Ovary (tissue), 10 donors: ENCODE measurements around the gene FAAP20. TPM values are rescaled to one million over a fixed set of nuclear protein-coding genes. Genes with fewer than 3 reads are reported as not detected.

Source experiments
- DNase-seq, 5 donors: peaks; one replicate each; pipeline ENCODE4 v3.0.0-alpha.2; 2019 to 2020
- H3K27ac ChIP-seq, 2 donors: fragments of 200-600 bp; one replicate each; pipeline versions ENCODE4 v1.5.1 to v1.8.0; 2019 to 2022
- H3K27me3 ChIP-seq: fragments of 200-600 bp; one replicate; pipeline ENCODE4 v1.8.0; 2022
- H3K36me3 ChIP-seq: fragments of 200-600 bp; sonication (generic); one replicate; pipeline ENCODE4 v1.5.1; 2019
- H3K4me1 ChIP-seq: one replicate; pipeline ENCODE4 v1.8.1; 2013; ENCODE audit warnings: mild to moderate bottlenecking, moderate library complexity; ENCODE audit not compliant: insufficient read depth
- H3K4me3 ChIP-seq: fragments of 200-600 bp; sonication (generic); one replicate; pipeline ENCODE4 v1.5.1; 2017
- H3K9me3 ChIP-seq, 2 donors: fragments of 200-600 bp in 1 of 2; sonication (generic) in 1 of 2; one replicate each; pipeline versions ENCODE4 v1.5.1 to v1.8.1; 2013 to 2019; ENCODE audit warnings: mild to moderate bottlenecking in 1 of 2, moderate library complexity in 1 of 2
- CTCF ChIP-seq, 3 donors: fragments of 450-650 bp in 2 of 3; fragments of 200-600 bp in 1 of 3; IDR thresholded peaks; one replicate each; pipeline versions ENCODE4 v1.5.1 to v1.8.0; 2016 to 2022; ENCODE audit warnings: antibody characterized with exemption in 3 of 3, mild to moderate bottlenecking in 1 of 3
- EP300 ChIP-seq: sonication (generic); formaldehyde crosslinking; IDR thresholded peaks from one replicate; pipeline ENCODE4 v1.6.1; 2017; ENCODE audit warnings: antibody characterized with exemption
- POLR2A ChIP-seq: fragments of 450-650 bp; IDR thresholded peaks from one replicate; pipeline ENCODE4 v1.6.1; 2017; ENCODE audit warnings: antibody characterized with exemption, mild to moderate bottlenecking, moderate library complexity
- WGBS, 3 donors: extraction: QIAGEN DNeasy Blood & Tissue Kit in 1 of 3; methylation state at CpG; one replicate each; pipeline versions ENCODE4 v1.1.5 to v1.1.7; 2013 to 2017; 5-methylcytosine and 5-hydroxymethylcytosine counted together
- intact Hi-C, 4 donors: fragments of 100-400 bp; cut with DNase I; formaldehyde crosslinking; loops; one replicate each; pipeline versions ENCODE4 v1.11.0 to v1.15.1; 2022 to 2023
- long read RNA-seq, 3 donors: library from polyadenylated mRNA in 2 of 3; unstranded in 2 of 3; transcript quantifications; one replicate each; pipeline ENCODE4 v2.0.0 and lab custom pipeline, GENCODE V29; 2021 to 2026
- polyA plus RNA-seq, 2 donors: library from polyadenylated mRNA; stranded (reverse); fragments of 200-250 nt in 1 of 2; fragments of 350-450 nt in 1 of 2; fragmentation: Illumina TruSeq in 1 of 2; extraction: RNeasy Lipid Tissue Mini Kit (QIAGEN cat#74804) in 1 of 2; gene quantifications; one replicate each; pipeline ENCODE4 v1.2.3, GENCODE V29; 2013 to 2014
- total RNA-seq, 7 donors: library from RNA; depleted of rRNA in 2 of 7; stranded (reverse); fragments of >200 nt in 2 of 7; fragmentation: NEBNext Ultra II Directional in 3 of 7; extraction: Animal tissue kit (Norgen Biotek cat#: 25700) in 3 of 7; gene quantifications; one replicate each; pipeline versions ENCODE4 v1.1.0 to v1.2.4, GENCODE V29; 2016 to 2023
- donor health status: DM: no; HTN: no; CAD: no; lungs with moderate emphysema.
- donor health status: DM: no; HTN: no; CAD: no.
- donor health status: Bipolar disorder and iron deficiency.
- donor health status: DM: yes; HTN: yes; CAD: no.
- donor health status: DM: no; HTN: no; CAD: no.
- donor health status: DM: yes; HTN: yes; CAD: no.

Gene FAAP20
- total RNA-seq (10 to 100 TPM; 32.7 to 96.1 (median 61.7) TPM), polyA plus RNA-seq (10 to 100 TPM in 1 of 2 donors, 1 to 10 TPM in 1; 3.4 to 69.2 TPM)
- long read RNA-seq, donor 1, transcript FAAP20-203 (4 exons, 811 nt), result major isoform, 12 of 46 reads
- long read RNA-seq, donor 1, partial matches to known transcripts, result 4 of 46 reads
- long read RNA-seq, donor 1, other reads (novel, unspliced or antisense), result 26 of 46 reads
- long read RNA-seq, donor 2, transcript FAAP20-202 (4 exons, 729 nt), result major isoform, 22 of 28 reads
- long read RNA-seq, donor 2, partial matches to known transcripts, result 0 of 28 reads
- long read RNA-seq, donor 2, other reads (novel, unspliced or antisense), result 0 of 28 reads
- long read RNA-seq, donor 3, transcript FAAP20-203 (4 exons, 811 nt), result minor isoform, 7 of 75 reads
- long read RNA-seq, donor 3, transcript FAAP20-202 (4 exons, 729 nt), result major isoform, 28 of 75 reads
- long read RNA-seq, donor 3, partial matches to known transcripts, result 9 of 75 reads
- long read RNA-seq, donor 3, other reads (novel, unspliced or antisense), result 26 of 75 reads

- H3K27me3 ChIP-seq, result no peaks in the 10 kb centered on the region
- H3K27ac ChIP-seq, result peak within 1 kb of the TSS; percentile 93 to 97
- H3K4me1 ChIP-seq, result peaks cover 29% of the 10 kb centered on the region
- H3K36me3 ChIP-seq, result no peaks in the 10 kb centered on the region
- 2% methylated on average over 41 to 58 of the region's 63 CpGs for WGBS, 3 donors
- no peak for TF ChIP-seq EP300
- peak; percentile 43 for TF ChIP-seq POLR2A
- no peak for TF ChIP-seq CTCF (IDR thresholded peaks at IDR 0.05)
- H3K4me3 ChIP-seq, result peak within 1 kb of the TSS; percentile 72
- intact Hi-C loops, result loop anchor here in 3 of 4 donors (2.0 to 10.0 kb wide), 3 partner anchors 38 to 188 kb away; no protein-coding TSS in a partner anchor
- no peaks in the 10 kb centered on the region for H3K9me3 ChIP-seq
- DNase-seq, result no peak
Observed at GRCh38 chr1:2194319-2194897, at the start of gene FAAP20. FAAP20 (minus strand) TSS chr1:2194772; CDS start chr1:2194749, 23 bp downstream.

GRCh38 chr1:2242814-2243725 is 48.5 kb upstream of the FAAP20 start:
- H3K36me3 ChIP-seq, result no peaks in the 10 kb centered on the region
- intact Hi-C loops, result loop anchor here in 1 of 4 donors (5.0 kb wide), 1 partner anchor 314 kb away; the partner anchor contains the start of gene TNFRSF14
- no peak overlapping the region for H3K4me3 ChIP-seq
- no peak overlapping the region for H3K27ac ChIP-seq
- TF ChIP-seq CTCF (IDR thresholded peaks at IDR 0.05) (no peak), POLR2A (no peak), EP300 (no peak)
- H3K27me3 ChIP-seq, result no peaks in the 10 kb centered on the region
- 80 to 82% (median 81%) methylated on average over 33 of the region's 33 CpGs for WGBS, 3 donors
- no peak for DNase-seq
- peaks cover 31% of the 10 kb centered on the region for H3K4me1 ChIP-seq
- no peaks in the 10 kb centered on the region for H3K9me3 ChIP-seq

GRCh38 chr1:2241820-2242219 is 47.2 kb upstream of the FAAP20 start:
- WGBS, 3 donors, result 74 to 78% (median 77%) methylated on average over 13 of the region's 13 CpGs
- Histone ChIP-seq H3K4me1 (peaks cover 34% of the 10 kb centered on the region), H3K27me3 (no peaks in the 10 kb centered on the region), H3K9me3 (no peaks in the 10 kb centered on the region), H3K27ac (no peak overlapping the region), H3K4me3 (no peak overlapping the region), H3K36me3 (no peaks in the 10 kb centered on the region)
- no peak for TF ChIP-seq POLR2A
- TF ChIP-seq EP300, result no peak
- no peak for TF ChIP-seq CTCF (IDR thresholded peaks at IDR 0.05)
- peak in 1 of 5 donors; percentile 25 for DNase-seq
- intact Hi-C loops, result loop anchor here in 1 of 4 donors (5.0 kb wide), 1 partner anchor 315 kb away; the partner anchor contains the start of gene TNFRSF14
